ENCODE data around the gene RSBN1L.
"Not testable (repeated sequence)": the region's sequence is repeated elsewhere in the genome, so short reads cannot be mapped to it uniquely, and the experiment has no call there.

RSBN1L gene

DNA sequence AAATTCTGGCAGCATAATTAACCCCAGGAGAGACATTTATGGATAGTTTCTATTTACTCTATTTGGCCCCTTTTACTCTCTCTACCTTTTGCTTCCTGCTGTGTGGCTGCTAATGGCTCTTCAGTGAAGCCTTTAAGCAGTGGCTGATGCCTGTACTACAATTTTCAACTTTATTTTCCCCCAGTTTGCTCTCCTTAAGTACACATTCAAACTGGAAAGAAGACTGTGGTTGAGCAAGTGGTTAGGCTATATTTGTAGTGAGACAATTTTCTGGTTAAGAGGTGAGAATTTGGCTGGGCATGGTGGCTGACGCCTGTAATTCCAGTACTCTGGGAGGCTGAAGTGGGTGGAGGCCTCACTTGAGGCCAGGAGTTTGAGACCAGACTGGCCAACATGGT is 8.5 kb upstream of the RSBN1L start:
- no peak for DNase-seq (ENCODE audit: low read depth)

DNA sequence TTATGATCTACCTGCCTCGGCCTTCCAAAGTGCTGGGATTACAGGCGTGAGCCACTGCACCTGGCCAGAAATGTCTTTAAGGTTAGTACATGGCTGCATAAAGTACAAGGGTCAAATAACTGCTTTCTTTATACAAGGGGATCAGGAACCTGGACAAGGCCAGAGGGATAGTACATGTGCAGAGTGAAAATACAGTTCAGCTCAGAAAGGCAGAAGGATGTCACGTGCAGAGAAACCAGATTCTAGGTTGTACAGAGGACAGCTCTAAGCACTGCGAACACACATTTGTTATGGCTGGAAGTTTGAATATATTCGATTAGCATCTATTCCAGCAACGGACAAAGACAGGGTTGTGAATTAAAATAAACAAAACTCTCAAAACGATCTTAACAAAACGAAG is 6.0 kb upstream of the RSBN1L start:
- DNase-seq (ENCODE audit: low read depth) = no peak

- DNase-seq (ENCODE audit: low read depth) = no peak
Measured at GRCh38 chr7:77691892-77692491, 4.3 kb upstream of the RSBN1L start.

DNA sequence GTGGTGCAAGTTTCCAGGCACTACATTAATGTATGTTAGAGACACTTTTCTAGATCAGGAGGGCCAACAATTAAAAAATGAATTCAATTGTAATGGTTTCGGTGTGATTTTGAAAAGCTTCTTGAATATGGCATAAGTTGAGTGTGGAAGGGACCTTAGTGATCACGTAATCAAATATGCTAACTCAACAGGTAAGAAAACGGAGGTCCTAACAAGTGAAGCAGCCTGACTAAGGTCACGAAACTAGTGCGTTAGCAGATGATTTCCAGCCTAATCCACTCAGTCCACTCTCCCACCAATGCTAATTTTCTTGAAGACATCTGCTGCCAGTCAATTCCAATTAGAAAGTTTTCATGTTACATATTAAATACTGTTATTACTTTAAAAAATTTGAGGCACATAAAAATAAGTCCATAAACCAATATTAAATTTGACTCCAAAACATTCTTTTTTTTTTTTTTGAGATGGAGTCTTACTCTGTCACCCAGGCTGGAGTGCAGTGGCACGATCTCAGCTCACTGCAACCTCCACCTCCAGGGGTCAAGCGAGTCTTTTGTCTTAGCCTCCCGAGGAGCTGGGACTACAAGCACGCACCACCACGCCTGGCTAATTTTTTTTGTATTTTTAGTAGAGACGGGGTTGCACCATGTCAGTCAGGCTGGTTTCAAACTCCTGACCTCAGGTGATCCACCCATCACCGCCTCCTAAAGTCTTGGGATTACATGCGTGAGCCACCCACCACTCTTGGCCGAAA is 2.3 kb upstream of the RSBN1L start:
- no peak for DNase-seq (ENCODE audit: low read depth)

DNA sequence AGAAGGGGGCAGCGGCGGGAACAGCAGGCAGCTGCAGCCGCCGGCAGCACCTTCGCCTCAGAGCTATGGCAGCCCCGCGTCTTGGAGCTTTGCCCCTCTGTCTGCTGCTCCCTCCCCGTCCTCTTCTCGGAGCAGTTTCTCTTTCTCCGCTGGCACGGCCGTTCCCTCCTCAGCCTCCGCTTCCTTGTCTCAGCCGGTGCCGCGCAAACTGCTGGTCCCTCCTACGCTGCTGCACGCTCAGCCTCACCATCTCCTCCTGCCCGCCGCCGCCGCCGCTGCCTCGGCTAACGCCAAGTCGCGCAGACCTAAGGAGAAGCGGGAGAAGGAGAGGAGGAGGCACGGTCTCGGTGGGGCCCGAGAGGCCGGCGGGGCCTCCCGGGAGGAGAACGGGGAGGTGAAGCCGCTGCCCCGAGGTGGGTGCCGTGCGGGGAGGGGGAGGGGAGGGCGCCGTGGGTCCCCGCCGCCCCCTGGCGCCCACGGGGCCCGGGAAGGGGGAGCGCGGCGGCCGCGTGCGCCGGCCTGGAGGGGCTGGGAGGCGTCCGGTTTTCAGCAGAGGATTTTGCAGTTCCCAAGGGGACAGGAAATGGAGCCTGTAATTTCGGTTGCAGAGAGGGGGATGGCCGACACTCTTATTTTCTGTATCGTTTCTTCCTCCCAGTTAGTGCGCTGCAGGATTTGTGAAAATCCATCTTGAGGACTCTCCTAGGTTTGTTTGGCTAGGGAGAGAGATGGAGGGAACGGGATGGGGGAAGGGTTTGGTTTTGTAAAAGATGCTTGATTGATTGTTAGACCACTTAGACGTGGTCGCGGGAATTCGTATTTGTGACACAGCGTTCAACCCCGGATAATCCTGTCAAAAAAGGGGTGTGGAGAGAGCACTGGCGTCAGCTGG is 630 bp downstream of the RSBN1L start:
- DNase-seq (ENCODE audit: low read depth) = no peak

DNA sequence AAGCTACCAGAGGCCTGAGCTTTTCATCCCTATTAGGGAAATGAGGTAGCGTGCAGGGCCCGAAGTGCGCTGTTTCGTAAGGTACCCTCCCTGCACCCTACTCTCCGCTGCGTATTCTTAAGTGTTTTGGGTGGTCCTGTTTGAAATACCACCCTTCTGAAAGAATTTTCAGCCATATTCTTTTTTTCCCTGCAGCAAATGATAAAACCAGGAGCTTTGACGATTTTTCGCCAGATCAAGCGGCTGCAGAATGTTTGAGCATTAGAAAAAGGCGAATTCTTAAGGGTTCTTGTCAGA is 1.2 kb downstream of the RSBN1L start:
- no peak for DNase-seq (ENCODE audit: low read depth)

DNA sequence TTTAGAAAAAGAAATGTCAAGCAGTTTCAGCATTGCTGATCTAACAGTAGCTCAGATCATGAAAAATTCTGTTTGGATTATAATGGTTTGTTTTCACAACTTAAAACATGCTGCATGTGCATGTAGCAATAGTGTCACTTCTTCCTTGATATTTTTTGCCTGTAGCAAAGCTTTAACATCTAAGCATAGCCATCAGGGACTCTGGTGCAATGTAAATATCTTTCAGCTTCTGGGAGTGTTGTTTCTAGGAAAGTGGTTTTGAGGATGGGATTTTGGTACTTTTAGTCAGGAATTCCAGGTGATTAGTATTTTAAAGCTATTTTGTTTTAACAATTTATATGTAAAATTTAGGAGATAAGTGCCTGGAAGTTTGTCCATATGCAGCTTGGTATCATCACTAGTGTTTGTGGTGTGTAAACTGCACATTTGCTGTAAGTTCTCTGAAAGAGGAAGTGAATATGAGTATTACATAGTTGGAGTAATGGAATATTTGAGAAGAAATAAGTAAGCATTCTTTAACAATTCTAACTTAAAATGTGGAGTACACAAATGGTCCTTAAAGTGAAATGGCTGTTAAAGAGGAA is 1.9 kb downstream of the RSBN1L start:
- DNase-seq (ENCODE audit: low read depth) = no peak

DNA sequence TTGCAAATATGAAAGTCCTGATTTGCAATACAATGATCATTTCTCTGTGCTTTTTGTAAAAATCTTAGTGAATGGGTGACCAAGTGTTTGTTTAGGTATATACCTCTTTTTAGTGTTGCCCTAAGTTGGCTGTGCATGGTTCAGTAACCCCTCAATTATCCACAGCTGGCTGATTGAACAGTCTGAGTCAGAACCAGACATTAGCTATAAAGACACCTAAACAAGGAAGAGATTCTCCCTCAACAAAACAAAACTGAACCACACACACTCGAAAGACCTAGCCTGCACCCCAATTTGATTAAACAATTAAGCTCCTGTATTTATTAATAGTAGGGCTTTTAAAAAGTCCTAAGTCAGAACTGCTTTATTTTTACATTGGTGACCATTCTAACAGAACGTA is 2.8 kb downstream of the RSBN1L start:
- no peak for DNase-seq (ENCODE audit: low read depth)

DNA sequence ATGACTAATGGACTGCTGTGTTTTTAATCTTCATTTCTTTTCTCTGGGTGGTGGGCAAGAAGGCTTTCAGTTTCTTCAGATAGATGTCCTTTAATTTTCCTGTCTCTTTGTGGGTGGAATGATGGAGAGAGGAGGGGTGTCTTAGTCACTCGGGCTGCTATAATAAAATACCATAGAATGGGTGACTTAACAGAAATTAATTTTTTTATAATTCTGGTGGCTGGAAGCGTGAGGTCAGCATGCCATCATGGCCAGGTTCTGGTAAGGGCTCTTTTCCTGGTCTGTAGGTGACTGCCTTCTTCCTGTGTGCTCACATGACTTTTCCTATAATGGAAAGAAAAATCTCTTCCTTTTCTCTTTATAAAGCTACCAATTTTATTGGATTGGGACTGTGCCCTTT is 6.3 kb downstream of the RSBN1L start:
- no peak for DNase-seq (ENCODE audit: low read depth)

DNA sequence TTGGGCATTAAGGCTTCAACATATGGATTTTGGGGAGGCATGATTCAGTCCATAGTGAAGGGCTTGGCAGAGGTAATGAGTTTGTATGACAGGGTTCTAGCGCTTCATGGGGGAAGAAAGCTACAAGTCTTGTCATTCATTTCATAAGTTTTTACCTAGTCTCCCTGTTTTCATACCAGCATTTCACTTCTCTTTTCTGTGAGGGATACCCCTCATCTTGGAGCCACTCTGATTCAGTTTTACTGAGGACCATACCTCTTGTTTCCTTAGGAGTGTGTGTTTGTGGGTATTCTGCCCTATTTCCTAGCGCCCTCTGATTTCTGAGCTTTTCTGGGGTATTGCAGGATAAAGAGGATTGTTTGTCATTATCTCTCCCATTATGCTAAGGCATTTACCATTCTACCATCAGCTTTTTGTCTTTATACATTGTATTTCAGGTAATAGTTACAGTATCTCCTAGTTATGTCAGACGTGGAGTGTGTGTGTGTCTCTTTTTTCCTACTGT is 6.8 kb downstream of the RSBN1L start:
- DNase-seq (ENCODE audit: low read depth) = no peak

- DNase-seq (ENCODE audit: low read depth) = not testable (repeated sequence)
Measured at GRCh38 chr7:77703669-77704068, 7.4 kb downstream of the RSBN1L start.

GRCh38 chr7:77707504-77707992 is 11.3 kb downstream of the RSBN1L start:
- no peak for DNase-seq (ENCODE audit: low read depth)

- no peak for DNase-seq (ENCODE audit: low read depth)
Measured at GRCh38 chr7:77710067-77710466, 13.8 kb downstream of the RSBN1L start.

- no peak for DNase-seq (ENCODE audit: low read depth)
Measured at GRCh38 chr7:77710861-77711260, 14.6 kb downstream of the RSBN1L start.

DNA sequence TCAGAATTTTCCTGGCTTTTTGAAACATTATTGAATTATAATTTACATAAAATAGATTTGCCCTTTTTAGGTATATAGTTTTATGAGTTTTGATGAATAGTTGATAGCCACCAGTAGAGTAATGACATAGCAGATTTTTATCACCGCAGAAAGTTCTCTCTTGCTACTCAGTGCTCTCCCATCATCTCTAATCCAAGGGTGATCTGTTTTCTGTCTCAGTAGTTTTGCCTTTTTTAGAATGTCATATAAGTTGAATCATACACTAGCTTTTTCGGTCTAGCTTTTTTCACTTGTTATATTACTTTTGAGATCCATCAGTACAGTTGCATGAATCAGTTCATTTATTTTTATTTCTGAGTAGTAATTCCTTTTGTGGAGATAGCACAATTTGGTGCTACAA is 17.9 kb downstream of the RSBN1L start:
- DNase-seq (ENCODE audit: low read depth) = no peak

GRCh38 chr7:77714931-77715330 is 18.7 kb downstream of the RSBN1L start:
- not testable (repeated sequence) for DNase-seq (ENCODE audit: low read depth)

DNA sequence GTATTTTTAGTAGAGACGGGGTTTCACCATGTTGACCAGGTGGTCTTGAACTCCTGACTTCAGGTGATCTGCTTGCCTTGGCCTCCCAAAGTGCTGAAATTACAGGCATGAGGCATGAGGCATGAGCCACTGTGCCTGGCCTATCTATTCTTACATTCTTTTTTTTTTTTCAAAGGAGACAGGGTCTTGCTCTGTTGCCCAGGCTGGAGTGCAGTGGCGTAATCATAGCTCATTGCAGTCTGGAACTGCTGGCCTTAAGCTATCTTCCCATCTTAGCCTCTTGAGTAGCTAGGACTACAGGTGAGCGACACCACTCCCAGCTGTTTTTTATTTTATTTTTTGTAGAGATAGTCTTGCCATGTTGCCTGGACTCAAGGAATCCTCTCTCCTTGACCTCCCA is 20.5 kb downstream of the RSBN1L start:
- DNase-seq (ENCODE audit: low read depth) = no peak

DNA sequence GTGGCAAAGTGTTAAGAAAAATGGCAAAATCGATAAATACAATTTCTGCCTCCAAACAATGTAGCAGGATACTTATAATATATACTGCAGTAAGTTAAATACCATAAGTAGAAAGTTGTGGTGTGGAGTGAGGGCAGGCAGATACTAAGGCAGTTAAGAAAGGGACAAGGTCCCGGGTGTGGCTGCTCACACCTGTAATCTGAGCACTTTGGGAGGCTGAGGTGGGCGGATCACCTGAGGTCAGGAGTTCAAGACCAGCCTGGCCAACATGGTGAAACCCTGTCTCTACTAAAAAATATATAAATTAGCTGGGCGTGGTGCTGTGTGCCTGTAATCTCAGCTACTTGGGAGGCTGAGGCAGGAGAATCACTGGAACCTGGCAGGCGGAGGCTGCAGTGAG is 21.3 kb downstream of the RSBN1L start:
- DNase-seq (ENCODE audit: low read depth) = not testable (repeated sequence)

DNA sequence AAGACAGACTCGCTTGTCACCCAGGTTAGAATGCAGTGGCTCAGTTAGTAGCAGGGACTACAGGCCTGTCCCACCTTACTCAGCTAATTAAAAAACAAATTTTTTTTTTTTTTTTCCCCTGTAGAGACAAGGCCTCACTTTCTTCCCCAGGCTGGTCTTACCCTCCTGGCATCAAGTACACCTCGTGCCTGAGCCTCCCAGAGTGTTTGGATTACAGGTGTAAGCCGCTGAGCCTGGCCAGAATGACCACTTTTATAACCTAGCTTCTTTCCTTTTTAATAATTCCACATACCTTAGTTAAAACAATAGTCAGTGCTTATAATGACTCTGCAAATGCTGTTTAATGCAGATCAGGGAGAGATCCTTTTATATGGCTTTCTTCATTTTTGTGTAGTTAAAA is 31.3 kb downstream of the RSBN1L start:
- DNase-seq (ENCODE audit: low read depth) = no peak

DNA sequence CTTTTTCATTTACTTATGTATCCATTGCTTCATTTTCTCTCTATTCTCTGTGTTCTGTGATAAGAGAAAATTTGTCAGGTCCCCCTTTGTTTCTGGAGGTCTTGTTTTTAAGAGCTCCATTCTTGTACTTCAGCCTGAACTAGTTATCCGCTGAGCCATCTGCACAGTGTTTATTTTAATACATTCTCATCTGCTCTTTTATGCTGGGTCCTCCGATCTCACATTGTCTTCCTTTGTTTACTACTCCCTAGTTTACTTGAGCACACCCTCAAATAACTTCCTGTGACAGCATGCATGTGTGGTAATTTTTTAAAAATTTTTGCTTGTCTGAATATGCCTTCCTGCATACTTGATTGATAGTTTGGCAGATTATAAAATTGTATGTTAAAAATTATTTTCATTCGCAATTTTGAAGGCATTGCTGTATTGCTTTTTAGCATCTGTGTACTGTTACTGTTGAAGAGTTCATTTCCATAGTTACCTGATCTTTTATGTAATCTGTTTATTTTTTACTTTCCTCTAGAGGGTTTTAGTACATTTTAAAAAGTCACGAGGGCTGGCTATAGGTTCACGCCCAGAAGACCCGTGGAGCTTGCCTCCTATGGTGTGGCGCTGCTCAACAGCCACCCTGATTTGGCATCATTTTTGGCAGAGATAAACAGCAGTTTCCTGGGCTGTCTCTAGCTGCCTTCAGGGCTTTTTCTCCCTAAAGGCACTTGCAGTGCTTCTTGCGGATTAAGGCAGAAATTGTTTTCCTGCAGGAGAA is 31.9 kb downstream of the RSBN1L start:
- DNase-seq (ENCODE audit: low read depth) = peak; percentile 29

DNA sequence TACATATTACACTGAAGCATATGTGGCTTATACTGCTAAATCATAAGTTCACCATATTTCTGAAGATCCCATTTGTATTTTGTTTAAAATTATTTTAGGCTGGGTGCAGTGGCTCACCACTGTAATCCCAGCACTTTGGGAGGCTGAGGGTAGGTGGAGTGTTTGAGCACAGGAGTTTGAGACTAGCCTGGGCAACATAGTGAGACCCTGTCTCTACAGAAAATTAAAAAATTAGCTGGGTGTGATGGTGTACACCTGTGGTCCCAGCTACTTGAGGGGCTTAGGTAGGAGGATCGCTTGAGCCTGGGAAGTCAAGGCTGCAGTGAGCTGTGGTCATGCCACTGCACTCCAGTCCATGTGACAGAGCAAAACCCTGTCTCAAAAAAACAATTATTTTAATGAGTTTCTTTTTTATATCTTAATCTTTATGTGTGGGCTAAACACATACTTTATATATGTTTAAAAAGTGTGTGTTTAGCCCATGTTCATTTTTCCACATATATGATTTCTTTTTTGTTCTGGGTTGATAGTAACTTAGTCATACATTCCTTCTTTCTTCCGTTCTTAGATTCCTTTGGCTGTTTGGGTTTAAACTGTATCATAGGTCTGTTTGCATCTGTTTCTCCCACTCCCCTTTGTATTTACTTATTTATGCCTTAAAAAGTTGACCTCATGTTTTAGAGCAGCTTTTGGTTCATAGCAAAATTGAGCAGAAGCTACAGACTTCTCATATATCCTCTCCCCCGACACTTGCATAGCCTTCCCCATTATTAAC is 33.5 kb downstream of the RSBN1L start:
- DNase-seq (ENCODE audit: low read depth) = no peak
